ENCODE measurements around the gene FREM1.
"Not testable (repeated sequence)": the region's sequence is repeated elsewhere in the genome, so short reads cannot be mapped to it uniquely, and the experiment has no call there.

DNA sequence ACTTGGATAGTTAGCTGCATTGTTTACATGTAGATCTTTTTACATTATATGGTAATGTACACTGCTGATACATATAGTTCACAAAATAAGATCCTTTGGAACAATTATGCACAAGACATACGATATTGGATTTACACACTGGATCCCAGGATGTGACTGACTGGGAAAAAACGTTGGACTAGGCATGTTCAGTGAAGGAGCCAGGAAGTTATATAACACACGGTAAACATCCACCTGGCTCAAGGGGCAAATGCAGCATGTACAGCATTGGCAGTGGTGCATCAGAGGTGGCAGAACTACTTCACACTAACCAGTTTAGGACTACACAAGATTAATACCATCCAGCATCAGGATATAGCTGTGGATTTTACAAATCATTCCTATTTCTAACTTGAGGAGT, 10.6 kb upstream of the FREM1 start:
- TF ChIP-seq, protein P1, sequence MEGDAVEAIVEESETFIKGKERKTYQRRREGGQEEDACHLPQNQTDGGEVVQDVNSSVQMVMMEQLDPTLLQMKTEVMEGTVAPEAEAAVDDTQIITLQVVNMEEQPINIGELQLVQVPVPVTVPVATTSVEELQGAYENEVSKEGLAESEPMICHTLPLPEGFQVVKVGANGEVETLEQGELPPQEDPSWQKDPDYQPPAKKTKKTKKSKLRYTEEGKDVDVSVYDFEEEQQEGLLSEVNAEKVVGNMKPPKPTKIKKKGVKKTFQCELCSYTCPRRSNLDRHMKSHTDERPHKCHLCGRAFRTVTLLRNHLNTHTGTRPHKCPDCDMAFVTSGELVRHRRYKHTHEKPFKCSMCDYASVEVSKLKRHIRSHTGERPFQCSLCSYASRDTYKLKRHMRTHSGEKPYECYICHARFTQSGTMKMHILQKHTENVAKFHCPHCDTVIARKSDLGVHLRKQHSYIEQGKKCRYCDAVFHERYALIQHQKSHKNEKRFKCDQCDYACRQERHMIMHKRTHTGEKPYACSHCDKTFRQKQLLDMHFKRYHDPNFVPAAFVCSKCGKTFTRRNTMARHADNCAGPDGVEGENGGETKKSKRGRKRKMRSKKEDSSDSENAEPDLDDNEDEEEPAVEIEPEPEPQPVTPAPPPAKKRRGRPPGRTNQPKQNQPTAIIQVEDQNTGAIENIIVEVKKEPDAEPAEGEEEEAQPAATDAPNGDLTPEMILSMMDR (conservative IDR thresholded peaks at IDR 0.05; ENCODE audit: low read depth in 2 of 2) = not testable (repeated sequence)
- TF ChIP-seq EZH2phosphoT487 (IDR thresholded peaks at IDR 0.05; ENCODE audit: unreplicated experiment); POLR2AphosphoS5 (IDR thresholded peaks at IDR 0.05; ENCODE audit: low read depth); EZH2 (IDR thresholded peaks at IDR 0.05; ENCODE audit: low read depth, unreplicated experiment); CREB1 (CRISPR knock-in tag; IDR thresholded peaks at IDR 0.05; ENCODE audit: low read depth); ZNF331 (CRISPR knock-in tag; IDR thresholded peaks at IDR 0.05; ENCODE audit: low read depth); ZNF114 (CRISPR knock-in tag; IDR thresholded peaks at IDR 0.05); JUNB (IDR thresholded peaks at IDR 0.05; ENCODE audit: unreplicated experiment); NANOG (IDR thresholded peaks at IDR 0.05; ENCODE audit: borderline replicate concordance); STAT1 (IDR thresholded peaks at IDR 0.05; ENCODE audit: unreplicated experiment): not testable (repeated sequence)
- TF ChIP-seq, protein P2, sequence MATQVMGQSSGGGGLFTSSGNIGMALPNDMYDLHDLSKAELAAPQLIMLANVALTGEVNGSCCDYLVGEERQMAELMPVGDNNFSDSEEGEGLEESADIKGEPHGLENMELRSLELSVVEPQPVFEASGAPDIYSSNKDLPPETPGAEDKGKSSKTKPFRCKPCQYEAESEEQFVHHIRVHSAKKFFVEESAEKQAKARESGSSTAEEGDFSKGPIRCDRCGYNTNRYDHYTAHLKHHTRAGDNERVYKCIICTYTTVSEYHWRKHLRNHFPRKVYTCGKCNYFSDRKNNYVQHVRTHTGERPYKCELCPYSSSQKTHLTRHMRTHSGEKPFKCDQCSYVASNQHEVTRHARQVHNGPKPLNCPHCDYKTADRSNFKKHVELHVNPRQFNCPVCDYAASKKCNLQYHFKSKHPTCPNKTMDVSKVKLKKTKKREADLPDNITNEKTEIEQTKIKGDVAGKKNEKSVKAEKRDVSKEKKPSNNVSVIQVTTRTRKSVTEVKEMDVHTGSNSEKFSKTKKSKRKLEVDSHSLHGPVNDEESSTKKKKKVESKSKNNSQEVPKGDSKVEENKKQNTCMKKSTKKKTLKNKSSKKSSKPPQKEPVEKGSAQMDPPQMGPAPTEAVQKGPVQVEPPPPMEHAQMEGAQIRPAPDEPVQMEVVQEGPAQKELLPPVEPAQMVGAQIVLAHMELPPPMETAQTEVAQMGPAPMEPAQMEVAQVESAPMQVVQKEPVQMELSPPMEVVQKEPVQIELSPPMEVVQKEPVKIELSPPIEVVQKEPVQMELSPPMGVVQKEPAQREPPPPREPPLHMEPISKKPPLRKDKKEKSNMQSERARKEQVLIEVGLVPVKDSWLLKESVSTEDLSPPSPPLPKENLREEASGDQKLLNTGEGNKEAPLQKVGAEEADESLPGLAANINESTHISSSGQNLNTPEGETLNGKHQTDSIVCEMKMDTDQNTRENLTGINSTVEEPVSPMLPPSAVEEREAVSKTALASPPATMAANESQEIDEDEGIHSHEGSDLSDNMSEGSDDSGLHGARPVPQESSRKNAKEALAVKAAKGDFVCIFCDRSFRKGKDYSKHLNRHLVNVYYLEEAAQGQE (IDR thresholded peaks at IDR 0.05; ENCODE audit: unreplicated experiment) = not testable (repeated sequence)
- TF ChIP-seq, protein P3, sequence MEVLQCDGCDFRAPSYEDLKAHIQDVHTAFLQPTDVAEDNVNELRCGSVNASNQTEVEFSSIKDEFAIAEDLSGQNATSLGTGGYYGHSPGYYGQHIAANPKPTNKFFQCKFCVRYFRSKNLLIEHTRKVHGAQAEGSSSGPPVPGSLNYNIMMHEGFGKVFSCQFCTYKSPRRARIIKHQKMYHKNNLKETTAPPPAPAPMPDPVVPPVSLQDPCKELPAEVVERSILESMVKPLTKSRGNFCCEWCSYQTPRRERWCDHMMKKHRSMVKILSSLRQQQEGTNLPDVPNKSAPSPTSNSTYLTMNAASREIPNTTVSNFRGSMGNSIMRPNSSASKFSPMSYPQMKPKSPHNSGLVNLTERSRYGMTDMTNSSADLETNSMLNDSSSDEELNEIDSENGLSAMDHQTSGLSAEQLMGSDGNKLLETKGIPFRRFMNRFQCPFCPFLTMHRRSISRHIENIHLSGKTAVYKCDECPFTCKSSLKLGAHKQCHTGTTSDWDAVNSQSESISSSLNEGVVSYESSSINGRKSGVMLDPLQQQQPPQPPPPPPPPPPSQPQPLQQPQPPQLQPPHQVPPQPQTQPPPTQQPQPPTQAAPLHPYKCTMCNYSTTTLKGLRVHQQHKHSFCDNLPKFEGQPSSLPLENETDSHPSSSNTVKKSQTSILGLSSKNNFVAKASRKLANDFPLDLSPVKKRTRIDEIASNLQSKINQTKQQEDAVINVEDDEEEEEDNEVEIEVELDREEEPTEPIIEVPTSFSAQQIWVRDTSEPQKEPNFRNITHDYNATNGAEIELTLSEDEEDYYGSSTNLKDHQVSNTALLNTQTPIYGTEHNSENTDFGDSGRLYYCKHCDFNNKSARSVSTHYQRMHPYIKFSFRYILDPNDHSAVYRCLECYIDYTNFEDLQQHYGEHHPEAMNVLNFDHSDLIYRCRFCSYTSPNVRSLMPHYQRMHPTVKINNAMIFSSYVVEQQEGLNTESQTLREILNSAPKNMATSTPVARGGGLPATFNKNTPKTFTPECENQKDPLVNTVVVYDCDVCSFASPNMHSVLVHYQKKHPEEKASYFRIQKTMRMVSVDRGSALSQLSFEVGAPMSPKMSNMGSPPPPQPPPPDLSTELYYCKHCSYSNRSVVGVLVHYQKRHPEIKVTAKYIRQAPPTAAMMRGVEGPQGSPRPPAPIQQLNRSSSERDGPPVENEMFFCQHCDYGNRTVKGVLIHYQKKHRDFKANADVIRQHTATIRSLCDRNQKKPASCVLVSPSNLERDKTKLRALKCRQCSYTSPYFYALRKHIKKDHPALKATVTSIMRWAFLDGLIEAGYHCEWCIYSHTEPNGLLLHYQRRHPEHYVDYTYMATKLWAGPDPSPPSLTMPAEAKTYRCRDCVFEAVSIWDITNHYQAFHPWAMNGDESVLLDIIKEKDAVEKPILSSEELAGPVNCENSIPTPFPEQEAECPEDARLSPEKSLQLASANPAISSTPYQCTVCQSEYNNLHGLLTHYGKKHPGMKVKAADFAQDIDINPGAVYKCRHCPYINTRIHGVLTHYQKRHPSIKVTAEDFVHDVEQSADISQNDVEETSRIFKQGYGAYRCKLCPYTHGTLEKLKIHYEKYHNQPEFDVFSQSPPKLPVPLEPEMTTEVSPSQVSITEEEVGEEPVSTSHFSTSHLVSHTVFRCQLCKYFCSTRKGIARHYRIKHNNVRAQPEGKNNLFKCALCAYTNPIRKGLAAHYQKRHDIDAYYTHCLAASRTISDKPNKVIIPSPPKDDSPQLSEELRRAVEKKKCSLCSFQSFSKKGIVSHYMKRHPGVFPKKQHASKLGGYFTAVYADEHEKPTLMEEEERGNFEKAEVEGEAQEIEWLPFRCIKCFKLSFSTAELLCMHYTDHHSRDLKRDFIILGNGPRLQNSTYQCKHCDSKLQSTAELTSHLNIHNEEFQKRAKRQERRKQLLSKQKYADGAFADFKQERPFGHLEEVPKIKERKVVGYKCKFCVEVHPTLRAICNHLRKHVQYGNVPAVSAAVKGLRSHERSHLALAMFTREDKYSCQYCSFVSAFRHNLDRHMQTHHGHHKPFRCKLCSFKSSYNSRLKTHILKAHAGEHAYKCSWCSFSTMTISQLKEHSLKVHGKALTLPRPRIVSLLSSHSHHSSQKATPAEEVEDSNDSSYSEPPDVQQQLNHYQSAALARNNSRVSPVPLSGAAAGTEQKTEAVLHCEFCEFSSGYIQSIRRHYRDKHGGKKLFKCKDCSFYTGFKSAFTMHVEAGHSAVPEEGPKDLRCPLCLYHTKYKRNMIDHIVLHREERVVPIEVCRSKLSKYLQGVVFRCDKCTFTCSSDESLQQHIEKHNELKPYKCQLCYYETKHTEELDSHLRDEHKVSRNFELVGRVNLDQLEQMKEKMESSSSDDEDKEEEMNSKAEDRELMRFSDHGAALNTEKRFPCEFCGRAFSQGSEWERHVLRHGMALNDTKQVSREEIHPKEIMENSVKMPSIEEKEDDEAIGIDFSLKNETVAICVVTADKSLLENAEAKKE (CRISPR knock-in tag; IDR thresholded peaks at IDR 0.05) = not testable (repeated sequence)
- TF ChIP-seq, protein P4, sequence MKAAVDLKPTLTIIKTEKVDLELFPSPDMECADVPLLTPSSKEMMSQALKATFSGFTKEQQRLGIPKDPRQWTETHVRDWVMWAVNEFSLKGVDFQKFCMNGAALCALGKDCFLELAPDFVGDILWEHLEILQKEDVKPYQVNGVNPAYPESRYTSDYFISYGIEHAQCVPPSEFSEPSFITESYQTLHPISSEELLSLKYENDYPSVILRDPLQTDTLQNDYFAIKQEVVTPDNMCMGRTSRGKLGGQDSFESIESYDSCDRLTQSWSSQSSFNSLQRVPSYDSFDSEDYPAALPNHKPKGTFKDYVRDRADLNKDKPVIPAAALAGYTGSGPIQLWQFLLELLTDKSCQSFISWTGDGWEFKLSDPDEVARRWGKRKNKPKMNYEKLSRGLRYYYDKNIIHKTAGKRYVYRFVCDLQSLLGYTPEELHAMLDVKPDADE (IDR thresholded peaks at IDR 0.05) = not testable (repeated sequence)
